Hepatocyte (in vitro differentiated cells): ENCODE data around the gene CABP4. TPM values are rescaled to one million over a fixed set of nuclear protein-coding genes. Genes with fewer than 3 reads are reported as not detected.

Source experiments
- DNase-seq: peaks from one replicate; pipeline ENCODE4 v3.0.0-alpha.2; 2016; ENCODE audit warnings: low spot score
- H2AFZ ChIP-seq: fragments of 200-600 bp; sonication (generic); 2 replicates; pipeline ENCODE4 v1.6.0; 2016; ENCODE audit warnings: antibody characterized with exemption, mild to moderate bottlenecking
- H3K27ac ChIP-seq: fragments of 200-600 bp; sonication (generic); 2 replicates; pipeline ENCODE4 v1.5.1; 2016; ENCODE audit warnings: mild to moderate bottlenecking
- H3K27me3 ChIP-seq: fragments of 200-600 bp; sonication (generic); 2 replicates; pipeline ENCODE4 v1.6.1; 2016
- H3K36me3 ChIP-seq: fragments of 200-600 bp; sonication (generic); replicated peaks from 2 replicates; pipeline ENCODE4 v1.5.1; 2016; ENCODE audit warnings: low read depth; ENCODE audit not compliant: insufficient read depth
- H3K4me1 ChIP-seq: fragments of 200-600 bp; sonication (generic); 2 replicates; pipeline ENCODE4 v1.5.1; 2016; ENCODE audit warnings: mild to moderate bottlenecking, moderate library complexity; ENCODE audit not compliant: insufficient read depth
- H3K4me2 ChIP-seq: fragments of 200-600 bp; sonication (generic); 2 replicates; pipeline ENCODE4 v1.6.0; 2016
- H3K4me3 ChIP-seq: fragments of 200-600 bp; sonication (generic); 2 replicates; pipeline ENCODE4 v1.5.1; 2016; ENCODE audit warnings: mild to moderate bottlenecking
- H3K79me2 ChIP-seq: fragments of 200-600 bp; sonication (generic); 2 replicates; pipeline ENCODE4 v1.6.0; 2017; ENCODE audit warnings: mild to moderate bottlenecking
- H3K9me2 ChIP-seq: fragments of 200-600 bp; sonication (generic); replicated peaks from 2 replicates; pipeline ENCODE4 v1.6.0; 2017; ENCODE audit warnings: mild to moderate bottlenecking; ENCODE audit not compliant: insufficient read depth
- H3K9me3 ChIP-seq: fragments of 200-600 bp; sonication (generic); 2 replicates; pipeline ENCODE4 v1.5.1; 2016; ENCODE audit warnings: low read depth, mild to moderate bottlenecking
- H4K20me1 ChIP-seq: fragments of 200-600 bp; sonication (generic); 2 replicates; pipeline ENCODE4 v1.6.0; 2016; ENCODE audit warnings: mild to moderate bottlenecking; ENCODE audit not compliant: insufficient read depth, poor library complexity, severe bottlenecking
- CTCF ChIP-seq: fragments of 200-600 bp; sonication (generic); IDR thresholded peaks from 2 replicates; pipeline ENCODE4 v1.5.1; 2016; ENCODE audit warnings: antibody characterized with exemption, mild to moderate bottlenecking; ENCODE audit not compliant: poor library complexity
- EZH2 ChIP-seq: fragments of 200-600 bp; sonication (generic); IDR thresholded peaks from 2 replicates; pipeline ENCODE4 v1.6.1; 2016; ENCODE audit warnings: antibody characterized with exemption, mild to moderate bottlenecking, borderline replicate concordance
- EZH2phosphoT487 ChIP-seq: fragments of 200-600 bp; sonication (generic); IDR thresholded peaks from one replicate; pipeline ENCODE4 v1.6.1; 2018; ENCODE audit warnings: antibody characterized with exemption, mild to moderate bottlenecking, low read depth, moderate library complexity; ENCODE audit not compliant: unreplicated experiment, severe bottlenecking
- WGBS: methylation state at CpG from one replicate; pipeline ENCODE4 v1.1.6; 2016; ENCODE audit warnings: low lambda C conversion rate; ENCODE audit errors: missing lambda C conversion rate; 5-methylcytosine and 5-hydroxymethylcytosine counted together
- polyA plus RNA-seq: library from polyadenylated mRNA; unstranded; fragments of >200 nt; fragmentation: Nextera tagmentation; extraction: Ambion mirVana; gene quantifications from 2 replicates; pipeline ENCODE4 v1.2.1, GENCODE V29; 2016
- total RNA-seq: library from RNA; depleted of rRNA; stranded (reverse); fragments of >200 nt; gene quantifications from 2 replicates; pipeline ENCODE4 v1.2.3, GENCODE V29; 2014

Gene CABP4
- total and polyA plus RNA-seq, 2 experiments from 2014 or later, result not detected

- H3K4me1 ChIP-seq, result peaks cover 8% of the 10 kb centered on the region
- H3K4me3 ChIP-seq, result no peak overlapping the region
- peaks cover 37% of the 10 kb centered on the region for H3K79me2 ChIP-seq
- DNase-seq, result no peak
- no peaks in the 10 kb centered on the region for H3K9me3 ChIP-seq
- no peak overlapping the region for H2AFZ ChIP-seq
- peak overlapping the region; percentile 98 for H3K27ac ChIP-seq
- 77% methylated on average over 7 of the region's 11 CpGs for WGBS
- no peaks in the 10 kb centered on the region for H3K27me3 ChIP-seq
- H3K36me3 ChIP-seq, result no peaks in the 10 kb centered on the region
- TF ChIP-seq CTCF (no peak), EZH2 (no peak), EZH2phosphoT487 (no peak)
- peak overlapping the region; percentile 98 for H3K4me2 ChIP-seq
- no peaks in the 10 kb centered on the region for H3K9me2 ChIP-seq
- no peaks in the 10 kb centered on the region for H4K20me1 ChIP-seq
Measured at GRCh38 chr11:67466962-67467771, 12.0 kb downstream of the CABP4 start.

- no peaks in the 10 kb centered on the region for H3K27me3 ChIP-seq
- peak overlapping the region; percentile 98 for H3K27ac ChIP-seq
- H3K4me2 ChIP-seq, result peak overlapping the region; percentile 98
- H4K20me1 ChIP-seq, result no peaks in the 10 kb centered on the region
- H3K9me3 ChIP-seq, result no peaks in the 10 kb centered on the region
- peaks cover 8% of the 10 kb centered on the region for H3K4me1 ChIP-seq
- H3K9me2 ChIP-seq, result no peaks in the 10 kb centered on the region
- peak; percentile 46 for DNase-seq
- peak overlapping the region; percentile 93 for H3K4me3 ChIP-seq
- H2AFZ ChIP-seq, result no peak overlapping the region
- peaks cover 37% of the 10 kb centered on the region for H3K79me2 ChIP-seq
- WGBS, result 58% methylated on average over 5 of the region's 5 CpGs
- H3K36me3 ChIP-seq, result no peaks in the 10 kb centered on the region
- TF ChIP-seq EZH2phosphoT487 (no peak), EZH2 (no peak), CTCF (no peak)
Measured at GRCh38 chr11:67468056-67468455, 12.9 kb downstream of the CABP4 start.

- WGBS, result 6% methylated on average over 6 of the region's 6 CpGs
Measured at GRCh38 chr11:67468456-67468758, 13.3 kb downstream of the CABP4 start.

More at GRCh38 chr11:67468456-67468758, 13.3 kb downstream of the CABP4 start:
- peak overlapping the region; percentile 93 for H3K4me3 ChIP-seq
- peak overlapping the region; percentile 98 for H3K27ac ChIP-seq
- H3K9me3 ChIP-seq, result no peaks in the 10 kb centered on the region
- no peaks in the 10 kb centered on the region for H3K36me3 ChIP-seq
- H3K4me1 ChIP-seq, result peaks cover 8% of the 10 kb centered on the region
- no peak for DNase-seq
- no peaks in the 10 kb centered on the region for H3K27me3 ChIP-seq
- peak overlapping the region; percentile 82 for H2AFZ ChIP-seq
- TF ChIP-seq EZH2 (no peak), CTCF (no peak), EZH2phosphoT487 (no peak)
- H3K9me2 ChIP-seq, result no peaks in the 10 kb centered on the region
- H3K4me2 ChIP-seq, result peak overlapping the region; percentile 98
- no peaks in the 10 kb centered on the region for H4K20me1 ChIP-seq
- H3K79me2 ChIP-seq, result peaks cover 37% of the 10 kb centered on the region
